NCI-H345 treated with DMSO at 0.1 percent for 48 hours (cell line): ENCODE results near the gene SMYD3.

ENCODE experiments used
- DNase-seq: peaks from one replicate; lab custom pipeline; 2025; ENCODE audit not compliant: unreplicated experiment; lab: John Stamatoyannopoulos, UW

The SMYD3 gene

GRCh38 chr1:245862812-245863540 is 644.1 kb downstream of the SMYD3 start:
- no peak for DNase-seq

GRCh38 chr1:245860657-245861544 is 646.2 kb downstream of the SMYD3 start:
- DNase-seq: no peak

GRCh38 chr1:245859493-245860114 is 647.5 kb downstream of the SMYD3 start:
- no peak for DNase-seq

GRCh38 chr1:245858722-245859492 is 648.2 kb downstream of the SMYD3 start:
- no peak for DNase-seq

- DNase-seq: no peak
Observed at GRCh38 chr1:245858022-245858721, 648.9 kb downstream of the SMYD3 start.

- no peak for DNase-seq
Observed at GRCh38 chr1:245856944-245857531, 650.0 kb downstream of the SMYD3 start.

- no peak for DNase-seq
Observed at GRCh38 chr1:245855846-245856730, 651.0 kb downstream of the SMYD3 start.

- DNase-seq: no peak
Observed at GRCh38 chr1:245853291-245853690, 653.8 kb downstream of the SMYD3 start.

GRCh38 chr1:245843101-245843500 is 664.0 kb downstream of the SMYD3 start:
- no peak for DNase-seq

GRCh38 chr1:245842106-245842505 is 665.0 kb downstream of the SMYD3 start:
- DNase-seq: no peak

- no peak for DNase-seq
Observed at GRCh38 chr1:245840971-245841370, 666.1 kb downstream of the SMYD3 start.

- DNase-seq: no peak
Observed at GRCh38 chr1:245837718-245838117, 669.4 kb downstream of the SMYD3 start.

GRCh38 chr1:245835386-245835785 is 671.7 kb downstream of the SMYD3 start:
- DNase-seq: no peak

- DNase-seq: no peak
Observed at GRCh38 chr1:245834002-245834401, 673.1 kb downstream of the SMYD3 start.

- no peak for DNase-seq
Observed at GRCh38 chr1:245832771-245833527, 674.1 kb downstream of the SMYD3 start.

- no peak for DNase-seq
Observed at GRCh38 chr1:245831518-245831917, 675.6 kb downstream of the SMYD3 start.

- no peak for DNase-seq
Observed at GRCh38 chr1:245829826-245830225, 677.3 kb downstream of the SMYD3 start.

- no peak for DNase-seq
Observed at GRCh38 chr1:245829194-245829593, 677.9 kb downstream of the SMYD3 start.
